Epithelial cell of esophagus (primary cell): ENCODE measurements around the gene GIT2.

Source experiments
- DNase-seq: peaks from one replicate; pipeline ENCODE4 v3.0.0; 2010; ENCODE audit warnings: low read depth
- H3K4me3 ChIP-seq: 2 replicates; pipeline ENCODE4 v1.5.1; 2011; ENCODE audit warnings: mild to moderate bottlenecking, low read length, control low read depth
- TF ChIP-seq, protein P1 (sequence below): IDR thresholded peaks from 2 replicates; pipeline ENCODE4 v1.5.1; 2011; ENCODE audit warnings: low read depth, mild to moderate bottlenecking, low read length, control low read depth, inconsistent platforms; ENCODE audit not compliant: insufficient read depth; ENCODE audit errors: missing control alignments

GIT2 gene

GRCh38 chr12:109981311-109981710, 14.9 kb downstream of the GIT2 start:
- no peak for DNase-seq
- TF ChIP-seq, protein P1, sequence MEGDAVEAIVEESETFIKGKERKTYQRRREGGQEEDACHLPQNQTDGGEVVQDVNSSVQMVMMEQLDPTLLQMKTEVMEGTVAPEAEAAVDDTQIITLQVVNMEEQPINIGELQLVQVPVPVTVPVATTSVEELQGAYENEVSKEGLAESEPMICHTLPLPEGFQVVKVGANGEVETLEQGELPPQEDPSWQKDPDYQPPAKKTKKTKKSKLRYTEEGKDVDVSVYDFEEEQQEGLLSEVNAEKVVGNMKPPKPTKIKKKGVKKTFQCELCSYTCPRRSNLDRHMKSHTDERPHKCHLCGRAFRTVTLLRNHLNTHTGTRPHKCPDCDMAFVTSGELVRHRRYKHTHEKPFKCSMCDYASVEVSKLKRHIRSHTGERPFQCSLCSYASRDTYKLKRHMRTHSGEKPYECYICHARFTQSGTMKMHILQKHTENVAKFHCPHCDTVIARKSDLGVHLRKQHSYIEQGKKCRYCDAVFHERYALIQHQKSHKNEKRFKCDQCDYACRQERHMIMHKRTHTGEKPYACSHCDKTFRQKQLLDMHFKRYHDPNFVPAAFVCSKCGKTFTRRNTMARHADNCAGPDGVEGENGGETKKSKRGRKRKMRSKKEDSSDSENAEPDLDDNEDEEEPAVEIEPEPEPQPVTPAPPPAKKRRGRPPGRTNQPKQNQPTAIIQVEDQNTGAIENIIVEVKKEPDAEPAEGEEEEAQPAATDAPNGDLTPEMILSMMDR = no peak
- no peak overlapping the region for H3K4me3 ChIP-seq

DNA sequence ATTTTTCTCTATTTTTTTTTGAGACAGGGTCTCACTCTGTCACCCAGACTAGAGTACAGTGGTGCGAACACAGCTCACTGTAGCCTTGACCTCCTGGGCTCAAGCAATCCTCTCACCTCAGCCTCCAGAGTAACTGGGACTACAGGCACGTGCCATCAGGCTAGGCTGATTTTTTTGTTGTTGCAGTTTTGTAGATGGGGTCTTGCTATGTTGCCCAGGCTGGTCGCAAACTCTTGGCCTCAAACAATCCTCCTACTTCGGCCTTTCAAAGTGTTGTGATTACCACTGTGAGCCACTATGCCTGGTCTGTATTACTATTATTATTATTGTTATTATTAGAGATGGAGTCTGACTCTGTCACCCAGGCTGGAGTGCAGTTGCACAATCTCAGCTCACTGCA, 23.3 kb downstream of the GIT2 start:
- no peak for DNase-seq
- no peak overlapping the region for H3K4me3 ChIP-seq
- TF ChIP-seq, protein P1 = no peak

DNA sequence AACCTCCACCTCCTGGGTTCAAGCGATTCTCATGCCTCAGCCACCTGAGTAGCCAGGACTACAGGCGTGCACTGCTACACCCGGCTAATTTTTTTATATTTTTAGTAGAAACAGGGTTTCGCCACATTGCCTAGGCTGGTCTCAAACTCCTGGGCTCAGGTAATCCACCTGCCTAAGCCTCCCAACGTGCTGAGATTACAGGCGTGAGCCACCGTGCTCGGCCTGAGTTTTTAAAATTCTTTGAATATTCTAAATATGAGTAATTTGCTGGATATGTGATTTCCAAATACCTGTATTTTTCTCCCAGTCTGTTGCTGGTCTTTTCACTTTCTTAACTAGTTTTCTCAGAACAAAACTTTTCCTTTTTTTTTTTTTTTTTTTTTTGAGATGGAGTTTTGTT, 27.4 kb downstream of the GIT2 start:
- no peak overlapping the region for H3K4me3 ChIP-seq
- DNase-seq = no peak
- TF ChIP-seq, protein P1 = no peak

- TF ChIP-seq, protein P1 = no peak
- no peak overlapping the region for H3K4me3 ChIP-seq
- no peak for DNase-seq
These were observed 28.1 kb downstream of the GIT2 start for GRCh38 chr12:109968032-109968420.

DNA sequence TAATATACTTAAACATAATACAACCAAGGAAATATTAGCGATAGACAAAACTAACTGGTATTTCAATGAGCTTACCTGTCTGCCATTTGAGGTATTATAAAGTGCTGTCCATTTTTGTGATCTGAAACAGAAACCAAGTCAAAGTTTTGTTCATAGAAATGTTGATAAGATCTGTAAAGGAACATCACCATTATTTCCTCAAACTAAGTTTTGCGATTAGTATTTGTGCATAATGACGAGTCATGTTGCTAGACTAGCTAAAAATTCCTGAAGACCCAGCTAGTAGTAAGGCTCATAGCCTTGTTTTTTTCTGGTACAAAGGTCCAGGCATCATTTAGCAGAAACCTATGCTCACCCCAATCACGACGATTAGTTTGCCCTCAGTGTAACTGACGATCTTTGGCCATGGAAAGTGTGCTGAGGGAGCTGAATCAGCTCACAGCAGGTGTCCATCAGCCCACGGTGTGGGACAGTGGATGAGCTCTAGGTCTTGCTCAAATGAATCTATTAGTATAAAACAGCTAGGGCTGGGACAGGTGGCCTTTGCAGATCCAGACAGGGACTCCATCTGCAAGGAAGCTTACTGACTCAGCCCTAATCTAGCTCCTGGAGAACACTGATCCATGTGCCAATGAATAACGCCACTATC, 28.7 kb downstream of the GIT2 start:
- TF ChIP-seq, protein P1 = no peak
- H3K4me3 ChIP-seq = no peak overlapping the region
- no peak for DNase-seq

DNA sequence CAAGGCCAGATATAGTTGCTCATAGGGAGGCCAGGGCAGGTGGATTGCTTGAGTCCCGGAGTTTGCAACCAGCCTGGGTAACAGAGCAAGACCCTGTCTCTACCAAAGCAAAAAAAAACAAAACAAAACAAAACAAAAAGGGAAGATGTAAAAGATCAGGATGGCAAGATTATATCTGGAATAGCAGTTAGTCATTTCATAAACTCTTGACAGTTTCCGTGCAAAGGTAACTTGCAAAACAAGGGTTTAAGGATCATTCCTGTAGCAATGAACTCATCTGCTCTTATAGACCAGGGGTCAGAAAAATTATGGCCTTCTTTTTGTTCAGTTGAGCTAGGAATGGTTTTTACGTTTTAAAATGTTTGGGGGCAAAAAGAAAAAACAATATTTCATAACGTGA, 29.6 kb downstream of the GIT2 start:
- no peak overlapping the region for H3K4me3 ChIP-seq
- DNase-seq = no peak
- TF ChIP-seq, protein P1 = no peak

GRCh38 chr12:109963743-109964429, 32.3 kb downstream of the GIT2 start:
- TF ChIP-seq, protein P1 = no peak
- H3K4me3 ChIP-seq = no peak overlapping the region
- no peak for DNase-seq
